Stimulated activated CD4-positive, alpha-beta T cell treated with anti-CD3 and anti-CD28 coated beads, Interleukin-2, amount 100 ng/mL, for 24 hours (primary cell): Measurements from ENCODE around the gene RNF213.

Experiments
- DNase-seq, 2 donors: peaks; one replicate each; pipeline ENCODE4 v3.0.0-alpha.2; 2020

RNF213 gene

DNA sequence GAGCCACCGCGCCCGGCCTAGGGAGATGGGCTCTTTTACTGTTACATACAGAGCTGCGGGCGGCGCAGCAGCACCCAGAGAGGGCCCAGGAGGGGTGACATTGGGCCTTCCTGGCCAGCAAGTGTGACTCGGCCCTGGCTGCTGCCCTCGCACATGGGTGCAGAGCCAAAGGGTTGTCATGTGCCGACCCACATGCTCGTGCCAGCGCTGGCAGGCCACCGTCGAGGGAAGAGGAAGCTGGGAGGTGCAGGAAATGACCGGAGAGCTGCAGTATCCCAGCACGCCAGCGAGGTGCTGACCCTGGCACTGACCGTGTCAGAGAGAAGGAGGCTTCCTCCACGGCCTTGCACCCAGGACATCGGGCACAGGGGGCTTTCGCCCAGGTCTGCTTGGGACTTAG, 162.3 kb downstream of the RNF213 start:
- DNase-seq = no peak

DNA sequence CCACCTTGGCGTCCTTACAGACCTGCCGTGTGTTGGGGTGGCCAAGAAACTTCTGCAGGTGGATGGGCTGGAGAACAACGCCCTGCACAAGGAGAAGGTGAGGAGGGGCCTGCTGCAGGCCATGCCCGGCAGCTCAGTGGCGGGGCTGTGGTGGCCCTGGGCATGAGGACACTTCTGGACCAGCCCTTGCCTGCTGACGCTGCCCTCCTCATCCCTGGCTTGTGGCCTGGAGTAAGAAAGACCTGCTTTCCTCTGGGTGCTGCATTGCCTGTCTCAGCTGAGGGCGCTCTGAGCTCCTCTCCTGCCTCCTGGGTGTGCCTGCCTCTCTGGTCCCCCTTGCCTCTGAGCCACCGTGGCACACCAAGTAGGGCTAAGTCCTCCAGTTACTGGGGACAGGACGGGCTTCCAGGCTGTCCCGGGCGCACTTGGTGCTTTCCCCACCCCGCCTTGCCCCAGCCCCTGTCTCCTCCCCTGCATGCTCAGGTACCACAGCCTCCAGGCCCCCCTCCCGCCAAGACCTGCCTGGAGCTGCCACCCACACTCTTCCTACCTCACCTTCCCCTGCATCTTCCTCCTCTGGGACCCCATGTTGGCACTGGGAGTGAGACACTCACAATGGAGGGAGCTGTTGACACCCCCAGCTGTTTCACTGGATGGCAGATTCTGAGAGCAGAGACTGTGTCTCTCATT, 163.0 kb downstream of the RNF213 start:
- no peak for DNase-seq

DNA sequence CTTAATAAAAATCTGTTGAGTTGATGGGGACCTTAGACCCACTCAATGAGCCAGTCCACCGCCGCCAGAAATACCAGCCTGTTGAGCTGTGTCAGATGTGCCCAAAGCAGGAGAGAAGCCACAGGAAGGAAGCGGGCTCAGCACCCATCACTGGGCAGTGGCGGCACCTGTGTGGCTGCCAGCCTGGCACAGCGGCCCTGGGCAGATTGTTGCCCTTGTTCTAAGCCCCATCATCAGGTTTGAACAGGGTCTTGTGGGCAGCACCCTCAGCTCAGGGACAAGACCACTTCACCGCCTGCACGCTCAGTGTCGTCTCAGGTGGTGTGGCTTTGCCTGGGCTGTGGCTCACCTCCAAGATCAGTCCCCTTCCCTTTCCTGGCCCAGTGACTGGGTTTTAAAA, 163.6 kb downstream of the RNF213 start:
- no peak for DNase-seq

DNA sequence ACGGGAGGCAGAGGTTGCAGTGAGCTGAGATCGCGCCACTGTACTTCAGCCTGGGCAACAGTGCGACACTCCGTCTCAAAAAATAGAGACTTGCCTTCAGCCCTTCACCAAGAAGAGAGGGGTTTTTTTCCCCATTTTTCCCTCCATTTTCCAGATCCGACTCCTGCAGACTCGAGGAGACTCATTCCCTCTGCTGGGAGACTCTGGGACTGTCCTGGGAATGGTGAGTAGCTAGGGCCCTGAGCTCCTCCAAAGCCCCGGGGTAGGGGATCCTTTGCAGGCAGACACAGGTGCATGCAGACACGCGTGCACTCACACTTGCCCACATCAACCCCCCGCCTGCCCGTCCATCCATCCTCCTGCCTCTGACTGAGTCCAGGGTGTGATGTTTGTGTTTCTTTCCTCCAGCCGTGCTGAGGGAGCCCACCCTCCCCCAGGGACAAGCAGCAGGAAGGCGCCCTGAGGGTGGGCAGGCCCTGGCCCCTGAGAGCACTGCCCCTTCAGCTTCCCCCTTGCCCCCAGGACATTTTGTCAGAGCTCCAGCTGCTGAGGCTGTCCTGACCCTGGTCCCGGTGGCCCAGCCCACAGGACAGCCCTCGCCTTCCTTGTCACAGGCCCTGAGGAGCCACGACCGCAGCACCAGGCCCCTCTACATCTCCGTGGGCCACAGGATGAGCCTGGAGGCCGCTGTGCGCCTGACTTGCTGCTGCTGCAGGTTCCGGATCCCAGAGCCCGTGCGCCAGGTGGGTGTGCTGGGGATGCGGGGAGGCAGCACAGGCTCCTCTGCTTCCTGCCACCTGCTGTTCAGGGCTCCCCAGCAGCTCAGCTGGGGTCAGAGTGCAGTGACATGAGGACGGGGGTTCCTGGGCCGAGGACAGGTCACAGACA, 164.5 kb downstream of the RNF213 start:
- no peak for DNase-seq

DNA sequence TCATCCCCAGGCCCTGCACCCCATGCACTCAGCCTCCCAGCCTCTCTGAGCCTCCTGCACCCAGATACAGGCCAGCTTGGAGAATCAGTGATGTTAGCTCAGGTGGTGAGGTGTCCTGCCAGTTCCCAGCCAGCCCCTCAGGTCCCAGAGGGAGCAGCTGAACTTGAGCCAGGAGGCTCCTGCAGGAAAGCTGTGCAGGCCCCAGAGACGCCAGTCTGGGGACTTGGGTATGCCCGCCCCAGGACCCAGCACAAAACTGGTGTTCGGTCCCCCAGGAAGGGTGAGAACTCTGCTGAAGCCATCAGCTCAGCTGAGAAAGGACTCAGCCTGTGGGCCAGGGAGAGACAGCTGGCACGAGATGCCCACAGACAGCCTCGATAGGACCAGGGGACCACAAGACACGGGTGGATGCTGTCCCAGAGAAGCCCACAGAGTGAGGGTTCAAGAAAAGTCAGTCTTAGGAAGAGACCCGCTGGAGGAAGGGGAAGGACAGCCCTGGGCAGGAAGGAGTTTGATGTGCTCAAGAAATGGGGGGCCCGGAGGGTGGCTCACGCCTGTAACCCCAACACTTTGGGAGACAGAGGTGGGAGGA, 165.3 kb downstream of the RNF213 start:
- no peak for DNase-seq

DNA sequence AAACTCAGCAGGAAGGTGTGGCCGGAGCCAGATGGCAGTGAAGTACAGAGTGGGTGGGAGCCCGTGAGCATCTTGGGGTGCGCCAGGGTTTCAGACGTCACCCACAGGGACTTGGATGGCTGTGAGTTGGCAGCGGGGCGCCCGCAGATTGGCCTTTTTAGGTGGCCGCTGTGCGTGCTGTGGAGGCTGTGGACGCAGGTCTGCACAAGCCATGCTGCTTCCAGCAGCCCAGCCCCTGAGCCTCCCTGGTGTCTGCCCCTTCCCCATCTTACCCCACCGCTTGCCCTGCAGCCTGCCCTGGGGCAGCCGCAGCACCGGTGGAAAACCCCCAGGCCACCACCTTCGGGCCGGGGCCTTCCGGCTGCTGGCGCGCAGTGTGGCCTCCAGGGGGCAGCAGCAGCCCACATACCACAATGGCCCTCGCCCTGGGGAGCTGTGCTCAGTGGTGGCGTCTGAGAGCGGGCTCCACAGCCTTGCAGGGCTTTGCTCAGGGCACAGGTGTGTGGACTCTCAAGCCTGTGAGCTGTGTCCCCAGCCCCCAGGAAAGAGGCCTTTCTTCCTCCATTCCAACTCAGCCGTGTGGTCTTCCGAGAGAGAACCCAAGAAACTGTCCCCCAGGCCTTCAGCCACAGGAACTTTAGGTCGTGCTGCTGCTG, 166.1 kb downstream of the RNF213 start:
- DNase-seq = peak; percentile 90 to 91

DNA sequence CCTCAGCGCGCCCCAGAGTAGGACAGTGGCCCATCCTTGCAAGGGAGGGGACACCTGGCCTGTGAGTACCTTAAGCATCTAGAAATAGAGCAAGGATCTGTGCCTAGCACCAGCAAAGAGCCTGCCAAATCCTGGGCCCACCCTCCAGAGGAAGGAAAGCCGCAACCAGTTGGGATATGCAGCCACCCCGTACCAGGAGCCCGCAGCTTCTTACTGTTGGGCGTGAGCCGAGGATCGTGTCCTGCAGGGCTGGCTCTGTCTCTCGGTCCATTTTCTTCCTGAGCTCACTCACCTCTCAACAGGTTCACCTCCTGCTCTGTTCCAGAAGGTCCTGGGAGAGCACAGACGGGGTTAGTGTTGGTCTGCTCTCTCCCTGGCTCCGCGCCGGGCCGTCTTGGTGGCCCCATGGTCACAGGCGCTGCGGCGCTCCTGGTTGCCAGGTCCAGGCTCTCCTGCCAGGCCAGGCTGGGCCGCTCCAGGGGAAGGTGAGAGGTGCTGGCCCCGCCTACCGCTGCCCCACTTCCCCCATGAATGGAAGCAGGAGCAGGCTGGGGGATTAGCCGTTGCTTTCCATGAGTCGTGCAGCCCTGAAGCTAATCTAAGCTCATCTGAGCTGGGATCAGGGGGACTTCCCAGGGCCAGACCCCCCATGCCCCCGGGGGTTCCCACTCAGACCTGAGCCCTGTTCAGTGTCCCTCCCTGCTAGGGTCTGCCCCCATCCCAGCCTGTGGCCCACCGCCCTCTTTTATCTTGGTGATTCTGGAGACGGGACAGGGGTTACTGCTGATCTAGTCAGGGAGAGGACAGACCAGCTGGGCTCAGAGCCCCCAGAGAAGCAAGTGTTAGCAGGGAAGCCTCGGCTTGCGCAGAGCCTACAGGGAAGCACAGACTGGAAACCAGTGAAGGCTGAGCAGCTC, 167.0 kb downstream of the RNF213 start:
- DNase-seq = no peak

DNA sequence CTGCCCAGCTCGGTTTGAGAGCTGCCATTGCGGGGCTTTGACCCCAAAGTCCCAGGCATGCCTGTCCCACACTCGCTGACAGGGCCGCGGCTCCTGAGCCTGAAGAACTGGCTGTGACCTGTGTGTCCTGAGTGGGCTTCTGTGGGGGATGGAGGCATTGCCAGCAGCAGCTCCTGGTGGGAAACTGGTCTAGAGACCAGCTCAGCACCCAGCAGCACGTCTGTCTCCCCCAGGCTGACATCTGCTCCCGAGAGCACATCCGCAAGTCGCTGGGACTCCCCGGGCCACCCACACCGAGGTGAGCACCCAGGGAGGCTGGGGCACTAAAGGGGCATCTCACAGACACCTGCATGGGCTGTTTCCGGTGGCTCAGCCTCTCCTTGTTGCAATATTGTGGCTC, 167.7 kb downstream of the RNF213 start:
- DNase-seq = no peak

DNA sequence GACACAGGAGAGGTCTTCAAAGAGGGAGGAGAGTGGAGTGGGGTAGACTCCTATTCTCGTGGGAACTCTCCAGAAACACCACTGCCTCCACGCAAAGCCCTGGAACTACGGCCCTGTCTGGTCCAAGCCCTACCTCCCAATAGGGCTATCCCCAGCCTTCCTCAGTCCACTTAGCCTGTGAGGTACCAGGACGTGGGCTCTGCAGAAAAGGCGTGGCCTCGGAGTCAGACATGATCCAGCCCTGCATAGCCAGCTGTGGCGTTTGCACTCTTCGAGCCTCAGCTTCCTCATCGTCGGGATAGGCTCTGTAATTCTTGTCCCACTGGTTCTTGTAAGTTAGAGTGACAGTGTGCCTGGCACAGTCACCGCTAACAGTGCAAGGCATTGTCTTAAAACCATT, 168.1 kb downstream of the RNF213 start:
- no peak for DNase-seq

DNA sequence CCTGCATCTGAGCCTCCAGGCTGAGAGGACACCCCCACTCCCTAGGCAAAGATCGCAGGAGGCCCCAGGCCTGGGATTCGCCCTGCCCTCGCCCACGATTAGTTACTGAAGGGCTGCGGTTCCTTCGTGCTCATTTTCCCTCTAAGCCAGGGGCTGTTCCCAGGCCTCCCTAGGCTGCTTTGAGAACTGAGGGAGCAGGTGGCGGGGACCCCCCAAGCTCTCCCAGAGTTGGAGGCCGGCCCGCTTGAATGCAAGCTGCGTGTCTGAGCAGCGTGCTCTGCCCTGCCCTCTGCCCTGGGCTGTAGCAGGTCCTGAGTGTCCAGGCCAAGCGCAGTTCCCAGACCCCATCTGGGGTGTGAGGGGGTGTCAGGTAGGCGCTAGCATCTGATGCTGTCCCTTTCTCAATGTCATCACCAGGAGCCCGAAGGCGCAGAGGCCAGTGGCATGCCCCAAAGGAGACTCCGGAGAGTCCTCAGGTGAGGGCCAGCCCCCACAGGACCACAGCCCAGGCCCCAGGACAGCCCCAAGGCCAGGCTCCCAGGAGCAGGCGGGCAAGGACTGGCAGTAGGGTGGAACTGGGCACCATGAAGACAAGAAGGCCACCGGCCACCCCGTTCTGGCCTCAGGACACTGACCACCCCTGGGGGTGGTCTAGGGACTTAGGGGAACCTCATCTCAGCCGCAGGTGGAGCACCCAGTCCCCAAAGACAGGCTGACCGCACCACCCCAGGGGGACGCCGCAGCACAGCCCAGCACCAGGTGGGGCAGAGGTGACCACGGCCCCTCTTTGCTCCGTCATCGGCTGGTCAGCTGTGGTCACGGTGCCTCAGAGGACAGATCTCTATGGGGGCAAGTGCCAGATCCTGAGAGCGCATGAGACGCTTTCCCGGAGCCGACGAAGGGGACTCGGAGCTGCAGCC, 169.0 kb downstream of the RNF213 start:
- DNase-seq = no peak

DNA sequence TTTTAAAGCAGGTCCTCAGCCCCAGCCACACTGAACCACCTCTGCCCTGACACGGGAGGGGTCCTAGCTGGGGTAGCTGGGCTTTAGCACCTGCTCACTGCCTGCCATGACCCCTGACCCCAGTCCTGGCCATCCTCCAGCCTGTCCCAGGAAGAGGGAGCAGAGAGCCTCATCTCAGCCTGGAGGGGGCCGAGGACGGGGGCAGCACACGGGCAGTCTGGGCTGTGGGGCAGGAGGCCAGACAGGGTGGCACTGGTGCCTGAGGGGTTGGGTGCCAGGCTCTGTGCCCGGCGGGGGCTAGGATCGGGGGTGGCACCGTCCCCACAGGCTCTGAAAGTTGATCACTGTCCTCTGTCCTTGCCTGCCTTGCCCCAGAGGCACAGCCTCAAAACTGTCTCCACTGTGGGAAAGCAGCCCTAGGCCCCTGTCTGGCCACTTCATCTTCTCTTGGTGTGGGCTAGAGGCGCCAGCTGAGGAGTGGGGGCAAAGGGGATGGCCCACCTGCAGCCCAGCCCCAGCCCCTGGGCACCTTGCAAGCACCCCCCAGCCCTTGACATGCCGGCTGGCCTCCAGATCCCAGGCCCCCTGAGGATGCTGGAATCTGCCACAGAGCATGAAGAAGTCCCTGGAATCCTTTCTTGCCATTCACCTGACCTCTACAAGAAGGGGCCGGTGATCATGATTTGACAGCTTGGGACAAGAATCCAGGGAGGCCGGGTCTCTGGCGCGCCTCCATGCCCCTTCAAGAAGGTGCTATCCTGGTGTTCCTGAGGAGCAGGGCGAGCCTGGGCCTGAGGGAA, 170.0 kb downstream of the RNF213 start:
- DNase-seq = no peak

DNA sequence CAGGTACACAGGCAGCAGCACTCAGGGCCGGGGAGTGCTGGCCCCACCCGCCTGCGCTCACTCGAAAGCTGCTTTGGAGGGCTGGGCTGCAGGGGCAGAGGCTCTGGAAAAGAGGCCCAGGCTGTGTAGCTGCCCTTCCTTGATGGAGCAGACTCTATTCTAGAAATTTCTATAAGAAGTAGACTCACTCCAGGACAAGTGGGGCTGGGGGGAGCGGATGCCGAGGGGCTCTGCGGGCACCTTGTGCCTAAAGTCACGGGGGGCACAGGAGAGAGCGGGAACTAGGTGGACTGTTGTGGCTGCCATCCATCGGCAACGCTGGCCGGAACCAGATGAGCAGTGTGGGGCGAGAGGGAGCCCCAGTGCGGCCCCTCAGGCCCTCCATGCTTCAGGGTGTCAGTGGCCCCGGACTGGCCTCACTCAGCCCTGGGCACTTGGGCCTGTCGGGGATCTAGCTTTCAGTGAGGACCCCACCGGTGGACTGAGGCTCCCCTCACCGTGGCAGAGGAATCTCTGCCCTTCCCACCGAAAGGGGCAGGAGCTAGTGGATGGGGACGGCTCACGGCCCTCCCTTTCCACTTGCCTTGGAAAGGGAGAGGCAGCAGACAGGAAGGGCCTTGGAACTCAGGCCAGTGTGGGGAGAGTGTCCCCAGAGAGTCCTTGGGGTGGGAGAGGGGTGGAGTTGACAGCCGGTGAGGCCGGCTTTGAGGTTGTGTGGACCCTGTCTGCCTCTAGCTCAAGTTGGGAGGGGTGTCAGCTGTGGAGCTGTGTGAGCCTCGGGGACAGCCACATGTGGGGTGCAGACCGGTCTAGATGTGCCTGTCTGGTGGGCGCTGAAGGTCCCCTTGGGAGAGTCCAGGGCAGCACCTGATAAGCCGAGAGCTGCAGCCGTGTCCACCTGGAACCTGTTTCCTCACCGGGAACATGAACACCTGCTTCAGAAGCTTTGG, 170.9 kb downstream of the RNF213 start:
- DNase-seq = no peak

DNA sequence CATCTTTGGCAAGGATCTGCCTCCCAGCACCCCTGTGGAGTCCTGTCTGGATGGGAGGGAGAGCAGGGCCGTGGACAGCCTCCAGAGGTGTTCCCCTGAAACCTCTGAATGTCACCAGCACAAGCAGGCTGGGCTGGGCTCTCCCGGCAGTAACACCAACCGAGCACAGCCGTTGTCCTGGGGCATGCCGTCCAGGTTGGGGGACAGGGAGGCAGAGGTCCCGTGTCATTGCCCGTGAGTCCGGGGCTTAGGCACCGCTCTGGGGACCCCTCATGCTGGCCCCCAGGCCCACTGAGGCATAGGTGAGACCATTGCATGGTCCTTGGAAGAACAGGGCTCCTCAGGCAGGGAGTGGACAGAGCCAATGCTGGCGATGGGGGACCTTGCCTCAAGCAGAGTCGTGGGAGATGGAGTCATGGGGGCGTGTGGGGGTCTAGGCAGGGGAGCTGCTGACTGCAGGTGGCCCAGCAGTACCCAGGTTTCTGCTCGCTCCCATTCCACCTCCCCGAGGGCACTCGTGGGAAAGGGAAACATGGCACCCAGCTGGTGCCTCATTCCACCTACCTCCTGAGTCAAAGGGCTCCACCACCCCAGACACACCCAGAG, 171.8 kb downstream of the RNF213 start:
- no peak for DNase-seq

DNA sequence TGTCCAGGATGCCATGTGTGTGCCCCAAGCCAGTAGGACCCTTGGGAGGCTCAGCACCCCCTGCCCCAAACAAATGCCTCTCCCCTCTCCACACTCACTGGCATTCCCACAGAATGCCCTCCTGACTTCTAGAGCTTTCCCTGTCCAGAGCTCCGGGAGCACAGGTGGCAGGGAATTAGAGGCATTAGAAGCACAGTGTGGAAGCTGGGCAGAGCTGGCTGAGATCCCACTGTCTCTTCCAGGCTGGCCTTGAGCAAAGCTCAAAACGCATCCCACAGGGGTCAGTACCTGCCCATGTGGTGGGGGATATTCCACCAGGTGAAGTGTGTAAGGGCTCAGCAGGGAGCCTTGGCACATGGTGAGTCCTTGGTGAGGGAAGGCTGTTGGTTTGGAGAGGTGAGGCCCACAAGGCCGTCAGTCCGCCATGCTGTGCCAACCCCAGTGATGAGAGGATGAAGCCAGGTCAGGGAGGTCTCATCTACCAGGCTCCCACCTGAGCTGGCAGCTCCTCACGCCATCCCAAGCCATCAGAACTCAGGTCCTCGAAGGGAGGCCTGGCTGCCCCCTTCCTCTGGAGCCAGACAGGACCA, 172.4 kb downstream of the RNF213 start:
- DNase-seq = no peak

DNA sequence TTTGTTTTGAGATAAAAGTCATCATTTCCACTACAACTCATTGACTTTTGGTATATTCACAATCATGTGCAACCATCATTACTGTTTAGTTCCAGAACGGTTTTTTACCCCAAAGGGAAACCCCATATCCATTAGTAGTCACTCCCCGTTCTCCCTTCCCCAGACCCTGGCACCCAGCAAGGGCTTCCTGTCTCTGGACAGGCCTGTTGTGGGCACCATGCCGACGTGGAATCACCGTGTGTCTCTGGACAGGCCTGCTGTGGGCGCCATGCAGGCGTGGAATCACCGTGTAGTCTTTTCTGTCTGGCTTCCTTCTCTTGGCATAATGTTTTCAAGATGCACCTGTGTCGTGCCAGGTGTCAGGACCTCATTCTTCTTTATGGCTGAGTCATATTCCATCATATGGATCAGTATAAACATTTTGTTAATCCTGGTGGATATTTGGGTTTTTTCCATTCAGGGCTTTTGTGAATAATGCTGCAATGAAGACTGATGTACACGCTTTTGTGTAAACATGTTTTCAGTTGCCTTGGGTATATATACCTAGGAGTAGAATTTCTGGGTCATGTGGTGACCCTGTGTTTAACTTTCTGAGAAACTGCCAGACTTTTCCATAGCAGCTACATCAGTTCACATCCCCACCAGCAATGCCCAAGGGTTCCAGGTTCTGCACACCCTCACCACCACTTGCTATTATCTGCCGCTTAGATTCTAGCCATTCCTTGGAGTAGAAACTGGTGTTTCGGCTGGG, 173.4 kb downstream of the RNF213 start:
- no peak for DNase-seq

DNA sequence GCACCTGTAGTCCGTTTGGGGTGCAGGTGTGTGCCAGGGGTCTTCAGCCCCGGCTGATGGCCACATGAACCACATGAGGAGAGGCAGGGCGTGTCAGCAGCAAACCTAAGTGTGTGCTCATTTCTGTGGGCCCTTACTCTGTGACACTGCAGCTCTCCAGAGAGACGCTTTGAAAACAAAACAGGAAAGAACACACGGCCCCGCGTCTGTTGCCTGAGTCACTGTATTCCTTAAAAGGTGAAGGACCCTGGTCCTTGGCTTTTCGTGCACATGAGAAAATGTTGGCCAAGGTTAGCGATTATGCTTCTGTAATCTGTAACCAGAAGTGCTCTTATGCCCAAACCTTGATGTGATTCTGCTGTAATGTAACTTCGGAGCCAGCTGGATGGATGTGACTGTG, 176.9 kb downstream of the RNF213 start:
- no peak for DNase-seq

DNA sequence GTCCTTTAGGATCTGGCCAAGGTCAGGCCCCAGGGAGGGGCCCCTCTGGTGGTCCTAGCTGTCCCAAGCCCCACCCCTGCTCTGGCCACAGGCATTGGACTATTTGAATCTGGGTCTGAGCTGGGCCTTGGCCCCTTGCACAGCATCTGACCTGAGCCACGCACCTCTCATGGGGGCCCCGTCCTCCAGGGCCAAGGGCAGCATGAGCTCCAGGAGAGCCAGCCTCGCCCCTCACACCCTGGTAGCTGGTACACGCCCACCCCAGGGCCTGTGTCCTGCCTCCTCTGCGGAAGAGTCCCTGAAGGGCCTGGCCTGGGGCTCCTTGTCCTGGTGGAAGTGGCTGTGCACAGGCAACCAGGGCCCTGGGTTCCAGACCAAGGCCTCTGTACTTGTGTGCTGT, 178.2 kb downstream of the RNF213 start:
- no peak for DNase-seq

DNA sequence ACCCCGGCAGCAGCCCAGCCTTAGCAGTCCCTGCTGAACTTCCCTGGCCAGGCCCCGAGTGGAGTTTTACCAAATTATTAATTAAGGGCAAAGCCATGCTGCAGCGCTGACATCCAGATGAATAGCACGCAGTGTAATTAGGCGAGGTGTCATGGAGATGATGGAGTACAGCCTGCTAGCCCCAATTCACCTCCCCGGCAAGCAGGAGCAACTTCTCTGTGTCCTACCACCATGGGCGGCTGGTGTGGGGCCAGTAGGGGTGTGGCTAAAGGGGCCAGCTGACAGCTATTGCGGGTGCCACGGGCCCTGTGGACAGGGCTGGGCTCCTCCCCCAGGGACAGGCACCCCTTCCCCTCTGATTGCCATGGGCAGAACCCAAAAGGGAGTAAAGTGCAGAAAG, 178.8 kb downstream of the RNF213 start:
- DNase-seq = no peak
